Natural killer cell treated with Interleukin-12 subunit alpha and Interleukin-12 subunit beta and Interleukin-15 and Interleukin-18, amount 100 ng/mL, for 72 hours (primary cell): Measurements from ENCODE around the gene IZUMO1. TPM values are rescaled to one million over a fixed set of nuclear protein-coding genes. Genes with fewer than 3 reads are reported as not detected.
A peak's percentile ranks its signal among the peaks of the same experiment; 100 is the strongest.
"Not testable (repeated sequence)": the region's sequence is repeated elsewhere in the genome, so short reads cannot be mapped to it uniquely, and the experiment has no call there.

Experiments
- ATAC-seq, 2 donors: fragments of 150-1000 bp; cut with Tn5 transposase in 1 of 2; sonication (Bioruptor Pico), chemical (Tn5 transposase) in 1 of 2; 2 replicates each; pipeline ENCODE4 v1.10.0; 2021
- DNase-seq: peaks from one replicate; pipeline ENCODE4 v3.0.0; 2022; ENCODE audit warnings: low spot score
- H3K27ac Mint-ChIP-seq, 2 donors: 1 replicate in 1 of 2; 2 replicates in 1 of 2; pipeline ENCODE4 v1.8.0; 2022; ENCODE audit warnings: mixed read lengths in 2 of 2, mild to moderate bottlenecking in 1 of 2, moderate library complexity in 1 of 2
- H3K27me3 Mint-ChIP-seq, 2 donors: 1 replicate in 1 of 2; 2 replicates in 1 of 2; pipeline ENCODE4 v1.8.0; 2022; ENCODE audit warnings: mixed read lengths in 2 of 2
- H3K36me3 Mint-ChIP-seq: one replicate; pipeline ENCODE4 v1.8.0; 2022; ENCODE audit warnings: mixed read lengths
- H3K4me1 Mint-ChIP-seq, 2 donors: 1 replicate in 1 of 2; 2 replicates in 1 of 2; pipeline ENCODE4 v1.8.0; 2022; ENCODE audit warnings: low read depth in 2 of 2, mixed read lengths in 2 of 2, mild to moderate bottlenecking in 1 of 2
- H3K4me3 Mint-ChIP-seq: one replicate; pipeline ENCODE4 v1.8.0; 2022; ENCODE audit warnings: mixed read lengths
- H3K9me3 Mint-ChIP-seq: 2 replicates; pipeline ENCODE4 v1.8.0; 2022; ENCODE audit warnings: mixed read lengths
- total RNA-seq, 2 donors: library from RNA; stranded (reverse); gene quantifications; one replicate each; pipeline ENCODE4 v1.2.3, GENCODE V29; 2022

IZUMO1 gene
- total RNA-seq, 2 donors from 2014 or later = not detected

- H3K4me3 Mint-ChIP-seq = no peak overlapping the region
- no peaks in the 10 kb centered on the region for H3K9me3 Mint-ChIP-seq
- H3K4me1 Mint-ChIP-seq = no peaks in the 10 kb centered on the region
- no peaks in the 10 kb centered on the region for H3K36me3 Mint-ChIP-seq
- H3K27me3 Mint-ChIP-seq = peaks cover 9 to 17% of the 10 kb centered on the region in 2 donors
- H3K27ac Mint-ChIP-seq = no peak overlapping the region
- ATAC-seq (no peak), DNase-seq (no peak)
Observed at GRCh38 chr19:48770734-48771472, 24.2 kb upstream of the IZUMO1 start.

GRCh38 chr19:48770266-48770665 lies 23.6 kb upstream of the IZUMO1 start:
- Mint-ChIP-seq H3K36me3 (no peaks in the 10 kb centered on the region), H3K9me3 (no peaks in the 10 kb centered on the region), H3K4me3 (no peak overlapping the region), H3K4me1 (no peaks in the 10 kb centered on the region), H3K27ac (no peak overlapping the region), H3K27me3 (peaks cover 14 to 17% of the 10 kb centered on the region in 2 donors)
- DNase-seq (no peak), ATAC-seq (no peak)

- DNase-seq (no peak), ATAC-seq (no peak)
- Mint-ChIP-seq H3K4me3 (no peak overlapping the region), H3K4me1 (no peaks in the 10 kb centered on the region), H3K27me3 (peaks cover 19 to 21% of the 10 kb centered on the region in 2 donors), H3K9me3 (no peaks in the 10 kb centered on the region), H3K27ac (no peak overlapping the region), H3K36me3 (no peaks in the 10 kb centered on the region)
Observed at GRCh38 chr19:48768994-48769713, 22.4 kb upstream of the IZUMO1 start.

GRCh38 chr19:48768171-48768753 lies 21.6 kb upstream of the IZUMO1 start:
- H3K4me3 Mint-ChIP-seq, H3K9me3 Mint-ChIP-seq, H3K4me1 Mint-ChIP-seq, H3K36me3 Mint-ChIP-seq, H3K27ac Mint-ChIP-seq, ATAC-seq, DNase-seq: not testable (repeated sequence)
- peaks cover 20 to 21% of the 10 kb centered on the region in 2 donors for H3K27me3 Mint-ChIP-seq

- H3K27ac Mint-ChIP-seq, ATAC-seq, H3K4me1 Mint-ChIP-seq, H3K36me3 Mint-ChIP-seq, DNase-seq, H3K9me3 Mint-ChIP-seq, H3K4me3 Mint-ChIP-seq: not testable (repeated sequence)
- peaks cover 18 to 33% of the 10 kb centered on the region in 2 donors for H3K27me3 Mint-ChIP-seq
Observed at GRCh38 chr19:48765816-48766215, 19.1 kb upstream of the IZUMO1 start.

GRCh38 chr19:48760504-48761205 lies 13.9 kb upstream of the IZUMO1 start:
- Mint-ChIP-seq H3K4me3 (no peak overlapping the region), H3K27me3 (peaks cover 12 to 26% of the 10 kb centered on the region in 2 donors), H3K4me1 (peaks cover 0 to 4% of the 10 kb centered on the region in 2 donors), H3K36me3 (no peaks in the 10 kb centered on the region), H3K27ac (peak overlapping the region in 1 of 2 donors; percentile 44), H3K9me3 (no peaks in the 10 kb centered on the region)
- DNase-seq = no peak
- ATAC-seq = peak in 1 of 2 donors; percentile 62

GRCh38 chr19:48757741-48758144 lies 11.0 kb upstream of the IZUMO1 start:
- no peak overlapping the region for H3K27ac Mint-ChIP-seq
- H3K27me3 Mint-ChIP-seq = peaks cover 14 to 26% of the 10 kb centered on the region in 2 donors
- no peak for DNase-seq
- peaks cover 0 to 11% of the 10 kb centered on the region in 2 donors for H3K4me1 Mint-ChIP-seq
- no peaks in the 10 kb centered on the region for H3K9me3 Mint-ChIP-seq
- H3K4me3 Mint-ChIP-seq = no peak overlapping the region
- H3K36me3 Mint-ChIP-seq = no peaks in the 10 kb centered on the region
- ATAC-seq = no peak

- Mint-ChIP-seq H3K9me3 (no peaks in the 10 kb centered on the region), H3K36me3 (no peaks in the 10 kb centered on the region), H3K4me3 (no peak overlapping the region), H3K4me1 (peaks cover 2 to 12% of the 10 kb centered on the region in 2 donors), H3K27ac (no peak overlapping the region), H3K27me3 (peaks cover 15 to 26% of the 10 kb centered on the region in 2 donors)
- ATAC-seq (no peak), DNase-seq (no peak)
Observed at GRCh38 chr19:48757089-48757675, 10.5 kb upstream of the IZUMO1 start.

- H3K4me3 Mint-ChIP-seq = no peak overlapping the region
- DNase-seq (no peak), ATAC-seq (no peak)
- H3K27me3 Mint-ChIP-seq = peaks cover 17 to 21% of the 10 kb centered on the region in 2 donors
- H3K4me1 Mint-ChIP-seq = peaks cover 5 to 14% of the 10 kb centered on the region in 2 donors
- H3K27ac Mint-ChIP-seq = no peak overlapping the region
- no peaks in the 10 kb centered on the region for H3K36me3 Mint-ChIP-seq
- no peaks in the 10 kb centered on the region for H3K9me3 Mint-ChIP-seq
Observed at GRCh38 chr19:48756686-48757085, 10.0 kb upstream of the IZUMO1 start.

- H3K4me3 Mint-ChIP-seq = no peak overlapping the region
- peaks cover 8 to 15% of the 10 kb centered on the region in 2 donors for H3K4me1 Mint-ChIP-seq
- no peak overlapping the region for H3K27ac Mint-ChIP-seq
- DNase-seq = no peak
- H3K9me3 Mint-ChIP-seq = no peaks in the 10 kb centered on the region
- no peaks in the 10 kb centered on the region for H3K36me3 Mint-ChIP-seq
- H3K27me3 Mint-ChIP-seq = peaks cover 16 to 17% of the 10 kb centered on the region in 2 donors
- ATAC-seq = no peak
Observed at GRCh38 chr19:48756212-48756611, 9.5 kb upstream of the IZUMO1 start.

GRCh38 chr19:48755787-48756186 lies 9.1 kb upstream of the IZUMO1 start:
- peaks cover 13 to 19% of the 10 kb centered on the region in 2 donors for H3K4me1 Mint-ChIP-seq
- DNase-seq (no peak), ATAC-seq (no peak)
- no peak overlapping the region for H3K4me3 Mint-ChIP-seq
- H3K36me3 Mint-ChIP-seq = no peaks in the 10 kb centered on the region
- no peak overlapping the region for H3K27ac Mint-ChIP-seq
- peaks cover 12 to 17% of the 10 kb centered on the region in 2 donors for H3K27me3 Mint-ChIP-seq
- no peaks in the 10 kb centered on the region for H3K9me3 Mint-ChIP-seq

GRCh38 chr19:48755084-48755641 lies 8.5 kb upstream of the IZUMO1 start, which contains the start of gene FGF21:
FGF21 (plus strand) TSS chr19:48755524; CDS start chr19:48756237, 713 bp downstream.
- no peak for DNase-seq
- Mint-ChIP-seq H3K36me3 (no peaks in the 10 kb centered on the region), H3K4me1 (peaks cover 13 to 15% of the 10 kb centered on the region in 2 donors), H3K27me3 (peaks cover 8 to 13% of the 10 kb centered on the region in 2 donors), H3K9me3 (no peaks in the 10 kb centered on the region), H3K27ac (no peak within 1 kb of the TSS), H3K4me3 (no peak within 1 kb of the TSS)
- no peak for ATAC-seq
